Measurements from ENCODE around the gene DAPK1.

Gene DAPK1

GRCh38 chr9:87717456-87717855 lies 219.8 kb downstream of the DAPK1 start:
- DNase-seq (ENCODE audit: insufficient read length, low spot score) (no peak), FAIRE-seq (no peak)
- TF ChIP-seq POLR2AphosphoS5 (IDR thresholded peaks at IDR 0.05; ENCODE audit: low read depth, low read length) (no peak), PAX5 (IDR thresholded peaks at IDR 0.05; ENCODE audit: insufficient read depth, low read length, severe bottlenecking) (no peak), POU2F2 (IDR thresholded peaks at IDR 0.05; ENCODE audit: low read depth, low read length) (no peak), SPI1 (IDR thresholded peaks at IDR 0.05; ENCODE audit: low read depth, low read length) (no peak), POLR2A (IDR thresholded peaks at IDR 0.05; ENCODE audit: low read depth, low read length) (no peak), TAF1 (IDR thresholded peaks at IDR 0.05; ENCODE audit: low read depth, low read length) (no peak)

DNA sequence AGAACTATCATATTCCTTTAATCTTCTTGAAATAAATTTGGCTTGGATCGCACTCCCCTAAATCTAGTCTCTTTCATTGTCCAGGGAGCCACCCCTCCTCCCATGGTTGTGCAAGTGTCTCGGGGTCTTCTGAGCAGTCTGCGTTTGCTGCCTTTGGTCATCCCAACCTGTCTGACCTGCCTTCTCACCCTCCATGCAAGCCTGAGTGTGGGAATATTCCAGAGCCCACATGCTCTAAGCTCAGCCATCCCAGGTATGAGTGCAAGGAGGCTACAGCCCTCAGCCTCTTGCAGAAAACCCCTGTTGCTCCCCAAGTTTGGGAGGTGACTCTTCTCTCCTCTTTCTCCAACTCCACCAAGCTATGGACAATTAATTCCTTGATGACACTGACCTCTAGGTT lies 220.6 kb downstream of the DAPK1 start:
- no peak for FAIRE-seq
- no peak for TF ChIP-seq POU2F2 (IDR thresholded peaks at IDR 0.05; ENCODE audit: low read depth, low read length)
- no peak for TF ChIP-seq POLR2A (IDR thresholded peaks at IDR 0.05; ENCODE audit: low read depth, low read length)
- TF ChIP-seq SPI1 (IDR thresholded peaks at IDR 0.05; ENCODE audit: low read depth, low read length), result no peak
- no peak for TF ChIP-seq TAF1 (IDR thresholded peaks at IDR 0.05; ENCODE audit: low read depth, low read length)
- TF ChIP-seq POLR2AphosphoS5 (IDR thresholded peaks at IDR 0.05; ENCODE audit: low read depth, low read length), result no peak
- no peak for TF ChIP-seq PAX5 (IDR thresholded peaks at IDR 0.05; ENCODE audit: insufficient read depth, low read length, severe bottlenecking)
- no peak for DNase-seq (ENCODE audit: insufficient read length, low spot score)

GRCh38 chr9:87718852-87719612 lies 221.4 kb downstream of the DAPK1 start:
- DNase-seq (ENCODE audit: insufficient read length, low spot score) (no peak), FAIRE-seq (no peak)
- no peak for TF ChIP-seq POLR2AphosphoS5 (IDR thresholded peaks at IDR 0.05; ENCODE audit: low read depth, low read length)
- no peak for TF ChIP-seq SPI1 (IDR thresholded peaks at IDR 0.05; ENCODE audit: low read depth, low read length)
- no peak for TF ChIP-seq TAF1 (IDR thresholded peaks at IDR 0.05; ENCODE audit: low read depth, low read length)
- TF ChIP-seq PAX5 (IDR thresholded peaks at IDR 0.05; ENCODE audit: insufficient read depth, low read length, severe bottlenecking), result no peak
- no peak for TF ChIP-seq POLR2A (IDR thresholded peaks at IDR 0.05; ENCODE audit: low read depth, low read length)
- no peak for TF ChIP-seq POU2F2 (IDR thresholded peaks at IDR 0.05; ENCODE audit: low read depth, low read length)

- TF ChIP-seq POLR2AphosphoS5 (IDR thresholded peaks at IDR 0.05; ENCODE audit: low read depth, low read length) (no peak), TAF1 (IDR thresholded peaks at IDR 0.05; ENCODE audit: low read depth, low read length) (no peak), POLR2A (IDR thresholded peaks at IDR 0.05; ENCODE audit: low read depth, low read length) (no peak), POU2F2 (IDR thresholded peaks at IDR 0.05; ENCODE audit: low read depth, low read length) (no peak), PAX5 (IDR thresholded peaks at IDR 0.05; ENCODE audit: insufficient read depth, low read length, severe bottlenecking) (no peak), SPI1 (IDR thresholded peaks at IDR 0.05; ENCODE audit: low read depth, low read length) (no peak)
- DNase-seq (ENCODE audit: insufficient read length, low spot score) (no peak), FAIRE-seq (no peak)
These were observed 222.5 kb downstream of the DAPK1 start for GRCh38 chr9:87720173-87720572.

GRCh38 chr9:87722393-87723088 lies 224.9 kb downstream of the DAPK1 start:
- no peak for DNase-seq (ENCODE audit: insufficient read length, low spot score)
- TF ChIP-seq SPI1 (IDR thresholded peaks at IDR 0.05; ENCODE audit: low read depth, low read length) (peak; percentile 80), TAF1 (IDR thresholded peaks at IDR 0.05; ENCODE audit: low read depth, low read length) (no peak)
- no peak for FAIRE-seq

- DNase-seq (ENCODE audit: insufficient read length, low spot score) (no peak), FAIRE-seq (no peak)
- TF ChIP-seq SPI1 (IDR thresholded peaks at IDR 0.05; ENCODE audit: low read depth, low read length) (no peak), POU2F2 (IDR thresholded peaks at IDR 0.05; ENCODE audit: low read depth, low read length) (no peak)
These were observed 227.8 kb downstream of the DAPK1 start for GRCh38 chr9:87725356-87725899.

GRCh38 chr9:87725900-87726709 lies 228.4 kb downstream of the DAPK1 start, which contains the start of gene CTSL:
TSS of gene CTSL (plus strand) at chr9:87726119. CDS start at chr9:87727604, 1,485 bp downstream.
- FAIRE-seq, result no peak
- DNase-seq (ENCODE audit: insufficient read length, low spot score), result no peak
- TF ChIP-seq SPI1 (IDR thresholded peaks at IDR 0.05; ENCODE audit: low read depth, low read length) (no peak), POU2F2 (IDR thresholded peaks at IDR 0.05; ENCODE audit: low read depth, low read length) (no peak), PAX5 (IDR thresholded peaks at IDR 0.05; ENCODE audit: insufficient read depth, low read length, severe bottlenecking) (no peak), TAF1 (IDR thresholded peaks at IDR 0.05; ENCODE audit: low read depth, low read length) (no peak), POLR2AphosphoS5 (IDR thresholded peaks at IDR 0.05; ENCODE audit: low read depth, low read length) (no peak), POLR2A (IDR thresholded peaks at IDR 0.05; ENCODE audit: low read depth, low read length) (no peak)

DNA sequence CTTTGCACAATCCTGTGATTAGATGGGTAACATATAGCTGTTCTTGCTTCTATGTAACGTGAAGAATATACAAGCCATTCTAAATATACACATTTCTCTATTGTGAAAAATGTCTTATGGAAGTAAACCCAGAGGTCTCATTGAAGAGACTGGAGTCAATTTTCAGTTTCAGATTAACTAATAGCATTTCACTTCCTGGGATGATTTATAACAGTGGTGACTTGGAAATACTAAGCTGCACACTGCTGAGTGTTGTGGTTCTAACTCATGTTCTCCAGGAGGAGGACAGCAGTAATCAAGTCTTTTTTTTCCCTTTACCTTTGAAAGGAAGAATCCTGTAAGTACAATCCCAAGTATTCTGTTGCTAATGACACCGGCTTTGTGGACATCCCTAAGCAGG lies 231.6 kb downstream of the DAPK1 start:
- FAIRE-seq (no peak), DNase-seq (ENCODE audit: insufficient read length, low spot score) (no peak)
- no peak for TF ChIP-seq TAF1 (IDR thresholded peaks at IDR 0.05; ENCODE audit: low read depth, low read length)
- no peak for TF ChIP-seq POLR2A (IDR thresholded peaks at IDR 0.05; ENCODE audit: low read depth, low read length)
- no peak for TF ChIP-seq POLR2AphosphoS5 (IDR thresholded peaks at IDR 0.05; ENCODE audit: low read depth, low read length)
- no peak for TF ChIP-seq SPI1 (IDR thresholded peaks at IDR 0.05; ENCODE audit: low read depth, low read length)
- no peak for TF ChIP-seq POU2F2 (IDR thresholded peaks at IDR 0.05; ENCODE audit: low read depth, low read length)
- no peak for TF ChIP-seq PAX5 (IDR thresholded peaks at IDR 0.05; ENCODE audit: insufficient read depth, low read length, severe bottlenecking)

DNA sequence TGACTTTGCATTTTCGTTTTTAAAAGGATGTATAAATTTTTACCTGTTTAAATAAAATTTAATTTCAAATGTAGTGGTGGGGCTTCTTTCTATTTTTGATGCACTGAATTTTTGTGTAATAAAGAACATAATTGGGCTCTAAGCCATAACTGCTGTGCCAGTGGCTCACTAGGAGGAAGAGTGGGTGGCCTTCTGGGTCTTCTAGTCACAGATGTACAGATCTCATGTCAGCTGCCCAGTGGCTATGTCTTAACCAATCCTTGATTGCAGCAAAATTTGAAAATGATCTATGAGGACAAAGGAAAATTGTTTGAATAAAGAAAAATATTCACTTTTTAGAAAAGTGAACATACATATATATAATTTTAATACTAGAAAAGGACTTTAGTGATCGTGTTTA lies 233.7 kb downstream of the DAPK1 start:
- FAIRE-seq, result no peak
- TF ChIP-seq PAX5 (IDR thresholded peaks at IDR 0.05; ENCODE audit: insufficient read depth, low read length, severe bottlenecking) (no peak), SPI1 (IDR thresholded peaks at IDR 0.05; ENCODE audit: low read depth, low read length) (no peak), TAF1 (IDR thresholded peaks at IDR 0.05; ENCODE audit: low read depth, low read length) (no peak), POU2F2 (IDR thresholded peaks at IDR 0.05; ENCODE audit: low read depth, low read length) (no peak)

More for the DNA sequence above, 233.7 kb downstream of the DAPK1 start:
- no peak for DNase-seq (ENCODE audit: insufficient read length, low spot score)

Data from GM12891 (cell line).